GM15510 (cell line): ENCODE results near the gene ZNF775.

Source experiments
- POLR2A ChIP-seq: IDR thresholded peaks from 3 replicates; pipeline ENCODE4 v1.6.1; 2011; ENCODE audit warnings: borderline replicate concordance; ENCODE audit not compliant: insufficient read length; ENCODE audit errors: extremely low read depth

Gene ZNF775

DNA sequence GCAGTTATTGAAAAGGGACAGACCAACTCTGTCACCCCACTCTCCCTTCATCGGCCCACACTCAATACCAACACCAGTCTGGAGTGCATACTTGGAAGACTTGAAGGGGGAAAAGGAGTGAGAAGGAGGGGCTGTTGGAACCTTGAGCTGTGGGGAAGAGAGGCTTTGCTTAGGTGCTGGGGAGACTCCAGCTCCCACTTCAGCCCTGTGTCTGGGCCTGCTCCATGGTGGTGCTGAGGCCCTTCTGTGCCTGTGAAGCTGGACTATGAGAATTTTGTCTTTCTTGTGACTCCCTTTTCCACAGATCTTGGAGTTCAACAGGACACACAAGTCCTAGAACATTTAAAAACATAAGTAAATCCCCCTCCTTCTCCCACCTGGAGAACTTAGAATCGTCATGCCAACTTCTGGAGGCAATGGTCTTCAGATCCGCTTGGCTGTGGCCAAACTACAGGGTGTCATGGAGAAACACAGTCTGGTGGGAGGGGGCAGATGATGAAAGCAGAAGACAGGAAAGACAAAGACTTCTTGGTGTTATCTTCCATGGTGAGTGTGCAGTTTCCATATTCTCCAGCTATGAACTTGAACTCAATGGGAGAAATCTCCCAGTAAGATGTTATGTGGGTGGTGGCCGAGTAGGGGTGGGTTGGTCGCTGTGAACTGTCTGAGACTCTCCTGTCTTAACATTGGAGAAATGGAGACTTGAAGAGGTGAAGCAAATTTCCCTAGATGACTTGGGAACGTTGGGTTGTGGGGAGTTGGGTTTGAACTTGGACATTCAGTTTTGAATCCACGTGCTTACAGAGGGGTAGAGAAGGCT is 52.9 kb downstream of the ZNF775 start:
- no peak for TF ChIP-seq POLR2A

DNA sequence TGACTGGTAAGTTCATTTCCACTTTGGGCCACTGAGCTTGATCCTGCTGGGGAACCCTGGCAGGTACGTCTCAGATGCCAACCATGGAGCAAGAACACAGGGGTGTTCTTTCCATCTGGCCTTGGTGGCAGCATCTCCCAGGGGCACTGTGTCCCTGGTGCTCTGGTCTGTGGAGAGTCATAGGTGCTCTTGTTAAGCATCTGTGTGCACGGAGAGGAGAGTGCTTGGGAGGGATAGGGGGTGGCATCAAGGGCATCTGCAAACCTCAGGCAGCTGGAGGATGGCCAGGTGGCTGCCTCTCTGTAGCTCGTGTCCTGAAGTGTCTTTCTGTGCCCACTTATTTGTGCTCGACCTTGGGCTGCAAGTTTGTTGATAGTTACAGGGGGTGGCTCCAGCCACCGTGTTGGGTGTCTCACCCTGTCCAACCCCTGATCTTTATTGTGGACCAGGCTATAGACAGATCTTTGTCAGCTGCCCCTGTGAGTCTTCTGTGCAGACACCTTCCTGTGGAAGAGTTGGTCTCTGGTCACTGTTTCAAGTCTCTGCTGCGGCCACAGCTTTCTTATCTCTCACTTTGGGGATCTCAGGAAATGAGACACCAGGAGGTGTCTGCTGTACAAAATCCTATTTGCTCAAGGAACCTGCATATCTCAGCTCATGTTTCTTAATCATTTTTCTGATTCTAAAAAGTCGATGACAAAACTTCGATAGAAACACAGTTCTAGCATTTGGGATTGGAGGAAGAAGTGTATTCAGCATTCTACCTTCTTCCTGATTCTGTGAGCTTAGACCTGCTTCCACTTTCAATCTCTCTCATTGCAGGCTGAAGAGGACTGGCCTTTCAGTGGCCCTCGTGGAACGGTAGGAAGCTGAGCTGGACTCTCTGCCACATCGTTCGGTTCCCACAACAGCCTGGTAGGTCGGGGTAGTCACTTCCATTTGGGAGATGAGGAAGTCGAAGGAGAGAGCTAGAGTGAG is 54.1 kb downstream of the ZNF775 start:
- peak; percentile 51 for TF ChIP-seq POLR2A

DNA sequence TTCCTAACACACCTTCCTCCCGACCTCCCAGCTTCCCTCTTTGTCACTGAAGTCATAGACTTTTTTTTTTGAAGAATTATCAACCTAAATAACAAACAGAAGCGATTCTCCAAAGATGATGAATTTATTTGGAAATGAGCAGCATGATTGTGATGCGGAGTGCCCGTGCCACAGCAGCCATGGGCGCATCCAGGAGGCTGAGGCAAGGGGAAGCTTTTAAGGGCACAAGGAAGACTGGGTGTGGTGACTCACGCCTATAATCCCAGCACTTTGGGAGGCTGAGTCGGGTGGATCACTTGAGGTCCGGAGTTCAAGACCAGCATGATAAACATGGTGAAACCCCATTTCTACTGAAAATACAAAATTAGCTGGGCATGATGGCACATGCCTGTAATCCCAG is 55.1 kb downstream of the ZNF775 start:
- TF ChIP-seq POLR2A, result no peak

- TF ChIP-seq POLR2A, result no peak
Observed at GRCh38 chr7:150435047-150435389, 55.9 kb downstream of the ZNF775 start.

GRCh38 chr7:150435390-150436073 is 56.4 kb downstream of the ZNF775 start:
- TF ChIP-seq POLR2A, result no peak

- no peak for TF ChIP-seq POLR2A
Observed at GRCh38 chr7:150439967-150440366, 60.8 kb downstream of the ZNF775 start.

- no peak for TF ChIP-seq POLR2A
Observed at GRCh38 chr7:150441524-150441923, 62.4 kb downstream of the ZNF775 start.

DNA sequence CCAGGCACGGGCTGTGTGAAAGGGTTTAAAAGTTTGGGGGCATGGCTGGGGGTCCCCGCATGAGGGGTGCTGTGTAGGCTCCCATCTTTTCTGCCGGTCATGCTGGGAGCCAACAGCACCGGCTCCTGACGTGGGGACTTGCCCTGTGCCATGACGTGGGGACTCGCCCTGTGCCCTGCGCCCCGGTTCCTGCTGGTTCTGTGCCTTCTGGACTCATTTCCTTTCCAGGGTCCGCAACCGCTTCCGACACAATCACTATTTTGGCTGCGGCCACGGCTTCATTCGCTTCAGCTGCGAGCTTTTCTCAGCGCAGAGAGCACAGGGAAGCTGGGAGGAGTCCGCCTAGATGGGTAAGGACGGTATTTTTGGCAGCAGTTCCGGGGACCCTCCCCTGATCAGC is 63.7 kb downstream of the ZNF775 start:
- TF ChIP-seq POLR2A, result no peak

DNA sequence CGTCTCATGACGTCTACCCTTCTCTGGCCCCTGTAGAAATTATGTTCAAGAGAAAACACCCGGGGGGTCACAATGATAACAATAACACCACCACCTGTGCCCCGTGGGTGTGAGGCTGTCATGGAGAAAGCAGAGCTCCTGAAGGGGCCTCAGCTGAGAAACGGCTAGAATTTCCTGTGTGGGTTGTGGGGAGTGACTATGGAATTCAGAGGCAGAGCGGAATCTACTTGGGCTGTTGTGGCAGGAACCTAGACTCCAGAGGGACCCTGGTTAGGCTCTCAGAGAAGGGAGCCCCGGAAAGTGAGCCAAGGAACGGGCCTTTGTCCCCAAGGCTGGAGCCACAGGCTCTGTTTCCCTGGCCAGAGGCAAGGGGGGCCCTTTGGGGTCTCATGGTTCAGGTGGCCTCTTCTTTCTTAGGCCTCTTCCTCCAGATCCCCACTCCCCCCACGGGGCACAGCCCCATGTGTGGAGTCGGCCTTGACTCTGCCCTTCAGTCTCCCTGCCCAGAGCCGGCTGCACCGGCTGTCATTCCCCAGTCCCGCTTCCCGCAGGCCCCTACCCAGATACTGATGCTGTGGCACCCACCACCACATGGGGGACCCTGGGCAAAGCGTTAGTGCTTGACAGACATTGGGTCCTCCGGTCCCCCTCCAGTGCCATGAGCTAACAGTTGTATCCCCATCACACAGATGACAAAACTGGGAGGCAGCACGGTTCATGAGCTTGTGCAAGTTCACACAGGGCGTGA is 64.8 kb downstream of the ZNF775 start:
- no peak for TF ChIP-seq POLR2A

GRCh38 chr7:150444674-150445365 is 65.7 kb downstream of the ZNF775 start:
- TF ChIP-seq POLR2A, result no peak

- no peak for TF ChIP-seq POLR2A
Observed at GRCh38 chr7:150446288-150446938, 67.3 kb downstream of the ZNF775 start.
